A549 (cell line): Measurements from ENCODE around the gene KRTAP12-2. TPM values are rescaled to one million over a fixed set of nuclear protein-coding genes. Genes with fewer than 3 reads are reported as not detected.
"Not testable (repeated sequence)": the region's sequence is repeated elsewhere in the genome, so short reads cannot be mapped to it uniquely, and the experiment has no call there.

Experiments used
- ATAC-seq, 2 experiments: fragments of 200-7000 bp in 1 of 2; fragments of >200 bp in 1 of 2; cut with Nextera tagmentation in 1 of 2; cut with Tn5 transposase in 1 of 2; 3 replicates each; pipeline versions ENCODE4 v1.8.0 to v1.9.1; 2018 to 2020; ENCODE audit warnings: mild to moderate bottlenecking in 1 of 2, moderate library complexity in 1 of 2
- CTCF ChIA-PET: fragments of 300-600 bp; sonication (Branson Sonifier 250); formaldehyde crosslinking; extraction: SDS; loops from one replicate; lab custom pipeline; 2021; ENCODE audit warnings: antibody characterized with exemption, inconsistent platforms; lab: Yijun Ruan, JAX
- POLR2A ChIA-PET: fragments of 350-600 bp; formaldehyde crosslinking; extraction: SDS; loops from one replicate; lab custom pipeline; 2021; ENCODE audit warnings: antibody characterized with exemption, inconsistent platforms; lab: Yijun Ruan, JAX
- DNase-seq, 2 experiments: peaks; one replicate each; pipeline versions ENCODE4 v3.0.0 to v3.0.0-alpha.2; 2011 to 2016; ENCODE audit warnings: low read depth in 1 of 2, low spot score in 1 of 2
- FAIRE-seq: peaks from 2 replicates; lab custom pipeline; 2011; peaks lifted over from hg19 to GRCh38; lab: Jason Lieb, UNC
- H3K27ac ChIP-seq, 2 experiments: fragments of >200 bp; sonication (Bioruptor Twin); formaldehyde crosslinking; 3 replicates each; pipeline ENCODE4 v1.5.1; 2016 to 2017
- H3K4me1 ChIP-seq: fragments of >200 bp; sonication (Bioruptor Twin); formaldehyde crosslinking; 3 replicates; pipeline ENCODE4 v1.6.1; 2016
- H3K4me2 ChIP-seq: fragments of >200 bp; sonication (Bioruptor Twin); formaldehyde crosslinking; 3 replicates; pipeline ENCODE4 v1.6.1; 2016
- H3K4me3 ChIP-seq: fragments of >200 bp; sonication (Bioruptor Twin); formaldehyde crosslinking; 3 replicates; pipeline ENCODE4 v1.5.1; 2016
- H3K9me3 ChIP-seq: fragments of >200 bp; sonication (Bioruptor Twin); formaldehyde crosslinking; 3 replicates; pipeline ENCODE4 v1.6.1; 2016
- BCL3 ChIP-seq: fragments of >200 bp; sonication (Bioruptor Twin); formaldehyde crosslinking; IDR thresholded peaks from 3 replicates; pipeline ENCODE4 v1.6.1; 2016
- CBX8 ChIP-seq: fragments of 200-600 bp; sonication (generic); IDR thresholded peaks from 2 replicates; pipeline ENCODE4 v1.6.1; 2016
- CHD4 ChIP-seq: fragments of 200-600 bp; sonication (generic); IDR thresholded peaks from 2 replicates; pipeline ENCODE4 v1.6.1; 2016; ENCODE audit warnings: antibody characterized with exemption, mild to moderate bottlenecking, borderline replicate concordance
- FOSB ChIP-seq: fragments of 250-450 bp; sonication (Bioruptor Pico); IDR thresholded peaks from 2 replicates; pipeline ENCODE4 v1.5.0; 2020; ENCODE audit warnings: mild to moderate bottlenecking, moderate library complexity
- FOSL2 ChIP-seq, 2 experiments: fragments of 450-650 bp in 1 of 2; fragments of >200 bp in 1 of 2; sonication (Bioruptor Twin) in 1 of 2; formaldehyde crosslinking; IDR thresholded peaks; 2 replicates each; pipeline versions ENCODE4 v1.5.0 to v1.6.1; 2016 to 2020; ENCODE audit warnings: mild to moderate bottlenecking in 1 of 2, moderate library complexity in 1 of 2
- HOXB5 ChIP-seq: fragments of 250-450 bp; sonication (Bioruptor Pico); IDR thresholded peaks from 2 replicates; pipeline ENCODE4 v1.5.0; 2020; ENCODE audit warnings: mild to moderate bottlenecking, moderate library complexity
- JUNB ChIP-seq: fragments of >200 bp; sonication (Bioruptor Twin); formaldehyde crosslinking; IDR thresholded peaks from 2 replicates; pipeline ENCODE4 v1.6.1; 2016
- KDM5A ChIP-seq: fragments of 200-600 bp; sonication (generic); IDR thresholded peaks from 2 replicates; pipeline ENCODE4 v1.6.1; 2016; ENCODE audit warnings: antibody characterized with exemption, mild to moderate bottlenecking
- MAZ ChIP-seq: fragments of 150-350 bp; IDR thresholded peaks from 2 replicates; pipeline ENCODE4 v1.6.1; 2014; ENCODE audit warnings: antibody characterized with exemption, low read depth, low read length, borderline replicate concordance
- NR3C1 ChIP-seq: fragments of >200 bp; sonication (Bioruptor Twin); formaldehyde crosslinking; IDR thresholded peaks from 3 replicates; pipeline ENCODE4 v1.6.1; 2017
- RARB ChIP-seq: fragments of 250-450 bp; sonication (Bioruptor Pico); IDR thresholded peaks from 2 replicates; pipeline ENCODE4 v1.8.0; 2021; ENCODE audit warnings: mild to moderate bottlenecking, moderate library complexity
- RNF2 ChIP-seq: fragments of 200-600 bp; sonication (generic); IDR thresholded peaks from 2 replicates; pipeline ENCODE4 v1.6.1; 2016; ENCODE audit warnings: low read depth, mild to moderate bottlenecking, antibody characterized with exemption, moderate library complexity, borderline replicate concordance
- SREBF2 ChIP-seq: fragments of 450-650 bp; IDR thresholded peaks from 2 replicates; pipeline ENCODE4 v1.6.1; 2014; ENCODE audit warnings: mild to moderate bottlenecking, moderate library complexity
- USF2 ChIP-seq: fragments of 450-650 bp; IDR thresholded peaks from 2 replicates; pipeline ENCODE4 v1.6.1; 2014; ENCODE audit warnings: antibody characterized with exemption
- ZFP36 ChIP-seq: fragments of 450-650 bp; IDR thresholded peaks from 2 replicates; pipeline ENCODE4 v1.6.1; 2014; ENCODE audit warnings: borderline replicate concordance; ENCODE audit not compliant: partially characterized antibody
- ZSCAN20 ChIP-seq: fragments of 250-450 bp; sonication (Bioruptor Pico); IDR thresholded peaks from 2 replicates; pipeline ENCODE4 v1.8.0; 2022; ENCODE audit warnings: mild to moderate bottlenecking, moderate library complexity
- WGBS: methylation state at CpG from one replicate; pipeline ENCODE4 v1.1.6; 2017; ENCODE audit errors: missing lambda C conversion rate; 5-methylcytosine and 5-hydroxymethylcytosine counted together
- polyA plus RNA-seq, 4 experiments: library from polyadenylated mRNA; depleted of rRNA in 3 of 4; stranded (reverse); fragments of >200 nt; fragmentation: RNase III in 1 of 4; extraction: RNeasy Plus Mini Kit Qiagen cat#74134 plus additional on column Dnase treatment in 1 of 4; gene quantifications; 2 replicates in 3 of 4; 3 replicates in 1 of 4; pipeline ENCODE4 v1.2.3, GENCODE V29; 2011 to 2017
- TF ChIP-seq, protein P1 (sequence below): fragments of >200 bp; sonication (Bioruptor Twin); formaldehyde crosslinking; IDR thresholded peaks from 2 replicates; pipeline ENCODE4 v1.6.1; 2016
- TF ChIP-seq, protein P2 (sequence below): fragments of 150-350 bp; IDR thresholded peaks from 2 replicates; pipeline ENCODE4 v1.6.1; 2014; ENCODE audit warnings: low read depth, mild to moderate bottlenecking, low read length

KRTAP12-2 gene
- polyA plus RNA-seq, 2 of the 4 experiments (the other 2 are of a cell fraction) = not detected

DNA sequence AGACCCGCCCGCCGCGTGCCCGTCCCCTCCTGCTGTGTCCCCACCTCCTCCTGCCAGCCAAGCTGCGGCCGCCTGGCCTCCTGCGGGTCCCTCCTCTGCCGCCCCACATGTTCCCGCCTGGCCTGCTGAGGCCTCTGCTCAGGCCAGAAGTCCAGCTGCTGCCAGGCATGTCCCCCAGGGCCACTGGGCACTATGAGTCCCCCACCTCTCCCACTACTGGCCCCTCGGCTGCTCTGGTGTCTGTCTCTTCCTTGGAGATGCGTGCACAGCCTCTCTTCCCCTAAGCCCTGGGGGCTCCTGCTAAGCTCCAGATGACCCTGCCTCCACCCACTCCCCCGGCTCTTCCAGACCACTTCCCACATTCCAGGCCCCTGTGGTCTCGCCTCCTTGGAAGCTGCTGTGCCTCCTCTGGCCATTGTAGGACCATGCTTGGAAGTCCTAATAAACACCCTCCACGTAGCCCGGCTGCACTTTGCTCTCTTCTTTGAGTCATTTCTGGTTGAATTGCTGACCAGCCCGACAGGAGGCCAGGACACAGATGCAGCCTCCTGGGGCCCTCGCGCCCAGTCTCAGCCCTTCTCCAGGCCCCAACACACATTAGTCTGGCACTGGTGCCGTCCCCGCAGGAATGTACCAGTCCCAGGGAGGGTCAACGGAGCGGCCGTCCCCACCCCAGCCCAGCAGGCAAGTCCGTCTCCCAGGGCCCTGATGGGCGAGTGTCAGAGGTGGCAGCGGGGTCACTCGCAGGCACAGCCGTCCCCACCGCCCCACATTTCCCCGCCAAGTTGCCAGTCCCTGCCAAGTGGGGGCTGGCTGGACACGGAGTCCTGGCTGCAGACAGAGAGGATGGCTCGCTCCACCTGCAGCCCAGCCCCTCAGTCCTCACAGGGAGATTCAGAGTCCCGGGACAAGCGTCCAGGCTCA, 31.3 kb upstream of the KRTAP12-2 start (continued):
- no peak for TF ChIP-seq CHD4
- no peak for TF ChIP-seq KDM5A
- TF ChIP-seq BCL3 = no peak
- TF ChIP-seq, protein P1, sequence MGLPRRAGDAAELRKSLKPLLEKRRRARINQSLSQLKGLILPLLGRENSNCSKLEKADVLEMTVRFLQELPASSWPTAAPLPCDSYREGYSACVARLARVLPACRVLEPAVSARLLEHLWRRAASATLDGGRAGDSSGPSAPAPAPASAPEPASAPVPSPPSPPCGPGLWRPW = no peak
- no peak for TF ChIP-seq JUNB
- no peak for TF ChIP-seq RARB (CRISPR knock-in tag)
- TF ChIP-seq ZFP36 = no peak

- ATAC-seq, H3K4me3 ChIP-seq, H3K27ac ChIP-seq, FAIRE-seq, H3K4me2 ChIP-seq, POLR2A ChIA-PET, H3K4me1 ChIP-seq, DNase-seq: not testable (repeated sequence)
- WGBS = no CpG with 5 or more reads among the region's 21 CpGs
- peaks cover 14% of the 10 kb centered on the region; the same call in 2 of the 3 replicates for H3K9me3 ChIP-seq
- CTCF ChIA-PET = interaction anchor here (0.5 kb wide), 1 partner anchor 208 kb away, joined by 4 read pairs; no protein-coding TSS in a partner anchor
Measured at GRCh38 chr21:44697172-44697810, 30.6 kb upstream of the KRTAP12-2 start, which contains the start of gene KRTAP10-12. Gene KRTAP10-12, plus strand, starts transcription at chr21:44697172. Its CDS starts 30 bp downstream, at chr21:44697202.

GRCh38 chr21:44696572-44696971, 29.8 kb upstream of the KRTAP12-2 start:
- no peak; a peak in 1 of 6 replicates for ATAC-seq
- DNase-seq = no peak
- Histone ChIP-seq H3K4me1 (no peaks in the 10 kb centered on the region), H3K9me3 (peaks cover 14% of the 10 kb centered on the region; the same call in 2 of the 3 replicates), H3K4me3 (no peak overlapping the region), H3K27ac (no peak overlapping the region), H3K4me2 (no peak overlapping the region)
- POLR2A ChIA-PET = no interaction called here
- WGBS = 79% methylated on average over 10 of the region's 10 CpGs
- FAIRE-seq = no peak
- TF ChIP-seq, protein P2, sequence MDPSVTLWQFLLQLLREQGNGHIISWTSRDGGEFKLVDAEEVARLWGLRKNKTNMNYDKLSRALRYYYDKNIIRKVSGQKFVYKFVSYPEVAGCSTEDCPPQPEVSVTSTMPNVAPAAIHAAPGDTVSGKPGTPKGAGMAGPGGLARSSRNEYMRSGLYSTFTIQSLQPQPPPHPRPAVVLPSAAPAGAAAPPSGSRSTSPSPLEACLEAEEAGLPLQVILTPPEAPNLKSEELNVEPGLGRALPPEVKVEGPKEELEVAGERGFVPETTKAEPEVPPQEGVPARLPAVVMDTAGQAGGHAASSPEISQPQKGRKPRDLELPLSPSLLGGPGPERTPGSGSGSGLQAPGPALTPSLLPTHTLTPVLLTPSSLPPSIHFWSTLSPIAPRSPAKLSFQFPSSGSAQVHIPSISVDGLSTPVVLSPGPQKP = no peak
- no peak for TF ChIP-seq MAZ
- no peak for TF ChIP-seq CBX8
- no peak for TF ChIP-seq RNF2
- CTCF ChIA-PET = no interaction called here

DNA sequence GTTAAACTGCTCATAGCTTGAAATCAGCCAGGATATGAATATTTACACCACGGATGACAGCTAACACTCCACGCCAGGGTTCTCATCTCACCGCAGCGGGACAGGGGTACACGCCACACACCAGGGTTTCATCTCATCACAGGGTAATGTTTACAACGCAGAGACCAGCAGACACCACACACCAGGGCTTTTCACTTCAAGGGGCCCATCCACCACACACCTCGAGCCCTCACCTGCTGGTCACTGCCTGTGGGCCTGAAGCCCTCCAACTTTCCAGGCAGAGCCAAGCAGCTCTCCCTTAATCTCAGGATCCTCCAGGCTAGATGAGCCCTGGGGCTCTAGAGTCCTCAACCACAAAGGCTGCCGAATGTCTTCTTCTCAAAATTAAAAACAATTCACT, 28.9 kb upstream of the KRTAP12-2 start:
- H3K4me1 ChIP-seq = no peaks in the 10 kb centered on the region
- no peak overlapping the region for H3K27ac ChIP-seq
- H3K4me2 ChIP-seq = no peak overlapping the region
- H3K9me3 ChIP-seq = peaks cover 14% of the 10 kb centered on the region; the same call in 2 of the 3 replicates
- 55% methylated on average over 8 of the region's 8 CpGs for WGBS
- ChIA-PET CTCF (no interaction called here), POLR2A (no interaction called here)
- no peak for DNase-seq
- no peak overlapping the region for H3K4me3 ChIP-seq
- no peak for ATAC-seq
- FAIRE-seq = no peak
- TF ChIP-seq CBX8 (no peak), FOSB (CRISPR knock-in tag) (no peak), NR3C1 (no peak), BCL3 (no peak), USF2 (no peak), SREBF2 (no peak), FOSL2 (IDR thresholded peaks at IDR 0.05) (no peak), FOSL2 (CRISPR knock-in tag; IDR thresholded peaks at IDR 0.05) (no peak), HOXB5 (CRISPR knock-in tag) (no peak), ZSCAN20 (no peak), ZFP36 (no peak)
